GM10248 (cell line): ENCODE results near the gene TRRAP.

Experiments used
- CTCF ChIA-PET: fragments of 300-600 bp; sonication (Branson Sonifier 250); formaldehyde crosslinking; extraction: SDS; loops from one replicate; lab custom pipeline; 2021; ENCODE audit warnings: antibody characterized with exemption; lab: Yijun Ruan, JAX
- POLR2A ChIA-PET: fragments of 350-650 bp; sonication (Branson Sonifier 250); formaldehyde crosslinking; extraction: SDS; loops from one replicate; lab custom pipeline; 2020; ENCODE audit warnings: antibody characterized with exemption; lab: Yijun Ruan, JAX
- DNase-seq: peaks from one replicate; pipeline ENCODE4 v3.0.0; 2012; ENCODE audit errors: extremely low spot score
- TF ChIP-seq, protein P1 (sequence below): IDR thresholded peaks from 2 replicates; pipeline ENCODE4 v1.5.1; 2012; ENCODE audit warnings: mild to moderate bottlenecking, low read depth; ENCODE audit errors: extremely low read depth, missing control alignments, control extremely low read depth

TRRAP gene

DNA sequence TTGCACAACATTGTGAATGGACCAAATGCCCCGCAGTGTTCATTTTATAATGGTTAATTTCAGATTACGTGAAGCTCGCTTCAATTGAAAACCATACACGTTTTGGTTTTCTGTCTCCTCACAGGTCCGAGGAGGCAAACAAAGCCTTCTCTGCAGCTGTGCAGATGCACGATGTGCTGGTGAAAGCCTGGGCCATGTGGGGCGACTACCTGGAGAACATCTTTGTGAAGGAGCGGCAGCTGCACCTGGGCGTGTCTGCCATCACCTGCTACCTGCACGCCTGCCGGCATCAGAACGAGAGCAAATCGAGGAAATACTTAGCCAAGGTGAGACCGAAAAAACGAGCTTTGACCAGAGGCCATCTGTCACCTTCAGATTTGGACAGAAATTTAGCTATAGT is 110.3 kb downstream of the TRRAP start:
- ChIA-PET POLR2A (no interaction called here), CTCF (interaction anchor here (1.0 kb wide), 2 partner anchors 17 to 75 kb away, joined by 3 read pairs; no protein-coding TSS in a partner anchor)
- TF ChIP-seq, protein P1, sequence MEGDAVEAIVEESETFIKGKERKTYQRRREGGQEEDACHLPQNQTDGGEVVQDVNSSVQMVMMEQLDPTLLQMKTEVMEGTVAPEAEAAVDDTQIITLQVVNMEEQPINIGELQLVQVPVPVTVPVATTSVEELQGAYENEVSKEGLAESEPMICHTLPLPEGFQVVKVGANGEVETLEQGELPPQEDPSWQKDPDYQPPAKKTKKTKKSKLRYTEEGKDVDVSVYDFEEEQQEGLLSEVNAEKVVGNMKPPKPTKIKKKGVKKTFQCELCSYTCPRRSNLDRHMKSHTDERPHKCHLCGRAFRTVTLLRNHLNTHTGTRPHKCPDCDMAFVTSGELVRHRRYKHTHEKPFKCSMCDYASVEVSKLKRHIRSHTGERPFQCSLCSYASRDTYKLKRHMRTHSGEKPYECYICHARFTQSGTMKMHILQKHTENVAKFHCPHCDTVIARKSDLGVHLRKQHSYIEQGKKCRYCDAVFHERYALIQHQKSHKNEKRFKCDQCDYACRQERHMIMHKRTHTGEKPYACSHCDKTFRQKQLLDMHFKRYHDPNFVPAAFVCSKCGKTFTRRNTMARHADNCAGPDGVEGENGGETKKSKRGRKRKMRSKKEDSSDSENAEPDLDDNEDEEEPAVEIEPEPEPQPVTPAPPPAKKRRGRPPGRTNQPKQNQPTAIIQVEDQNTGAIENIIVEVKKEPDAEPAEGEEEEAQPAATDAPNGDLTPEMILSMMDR: no peak
- no peak for DNase-seq

DNA sequence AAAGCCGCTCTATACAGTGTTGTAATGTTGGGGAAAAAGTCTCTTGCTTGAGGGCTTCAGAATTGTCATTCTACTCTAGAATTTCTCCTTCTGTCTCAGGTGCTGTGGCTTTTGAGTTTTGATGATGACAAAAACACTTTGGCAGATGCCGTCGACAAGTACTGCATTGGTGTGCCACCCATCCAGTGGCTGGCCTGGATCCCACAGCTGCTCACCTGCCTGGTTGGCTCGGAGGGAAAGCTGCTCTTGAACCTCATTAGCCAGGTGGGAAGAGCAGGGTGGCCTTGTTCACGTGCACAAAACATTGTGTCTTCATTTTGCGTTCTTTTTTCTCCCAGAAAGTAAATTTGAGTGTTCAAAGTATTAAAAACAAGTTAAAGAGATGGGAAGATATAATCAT is 112.0 kb downstream of the TRRAP start:
- DNase-seq: no peak
- POLR2A ChIA-PET: no interaction called here
- TF ChIP-seq, protein P1: no peak
- CTCF ChIA-PET: no interaction called here

DNA sequence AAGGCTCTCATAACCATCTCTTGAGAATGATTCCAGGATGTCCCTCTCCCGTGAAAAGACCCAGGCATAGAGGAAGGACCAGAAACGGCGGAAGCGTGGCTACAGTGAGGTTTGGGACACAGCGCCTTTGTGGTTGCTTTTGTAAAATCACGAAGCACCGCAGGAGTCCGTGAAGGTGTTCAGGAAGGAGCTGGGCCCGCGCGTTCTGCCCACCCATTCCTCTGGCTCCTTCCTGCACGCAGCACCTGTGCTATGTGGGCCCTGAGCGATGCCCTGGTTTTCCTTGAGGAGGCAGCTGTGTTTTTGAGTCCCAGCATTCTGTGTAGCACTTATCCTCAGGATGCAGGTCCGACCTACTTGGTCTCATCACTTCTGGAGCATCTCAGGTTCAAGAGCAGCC is 112.8 kb downstream of the TRRAP start:
- DNase-seq: no peak
- POLR2A ChIA-PET: no interaction called here
- CTCF ChIA-PET: no interaction called here
- TF ChIP-seq, protein P1: no peak

DNA sequence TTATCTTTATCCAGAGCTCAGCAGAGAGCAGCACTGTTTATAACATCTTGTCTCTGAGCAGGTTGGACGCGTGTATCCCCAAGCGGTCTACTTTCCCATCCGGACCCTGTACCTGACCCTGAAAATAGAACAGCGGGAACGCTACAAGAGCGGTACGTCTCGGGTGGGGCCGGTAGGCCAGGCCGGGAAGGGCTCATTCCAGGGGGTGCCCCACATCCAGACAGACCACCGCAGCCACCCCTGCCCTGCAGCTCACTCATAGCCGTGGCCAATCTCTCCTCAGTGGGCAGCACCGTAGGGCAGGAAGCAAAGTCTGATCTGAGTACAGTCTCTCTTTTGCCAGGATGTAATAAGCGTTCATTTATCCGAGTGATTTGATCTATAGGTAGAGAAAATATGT is 113.7 kb downstream of the TRRAP start:
- POLR2A ChIA-PET: no interaction called here
- CTCF ChIA-PET: interaction anchor here (0.9 kb wide), 1 partner anchor 35 kb away, joined by 3 read pairs; no protein-coding TSS in a partner anchor
- DNase-seq: no peak
- TF ChIP-seq, protein P1: no peak

DNA sequence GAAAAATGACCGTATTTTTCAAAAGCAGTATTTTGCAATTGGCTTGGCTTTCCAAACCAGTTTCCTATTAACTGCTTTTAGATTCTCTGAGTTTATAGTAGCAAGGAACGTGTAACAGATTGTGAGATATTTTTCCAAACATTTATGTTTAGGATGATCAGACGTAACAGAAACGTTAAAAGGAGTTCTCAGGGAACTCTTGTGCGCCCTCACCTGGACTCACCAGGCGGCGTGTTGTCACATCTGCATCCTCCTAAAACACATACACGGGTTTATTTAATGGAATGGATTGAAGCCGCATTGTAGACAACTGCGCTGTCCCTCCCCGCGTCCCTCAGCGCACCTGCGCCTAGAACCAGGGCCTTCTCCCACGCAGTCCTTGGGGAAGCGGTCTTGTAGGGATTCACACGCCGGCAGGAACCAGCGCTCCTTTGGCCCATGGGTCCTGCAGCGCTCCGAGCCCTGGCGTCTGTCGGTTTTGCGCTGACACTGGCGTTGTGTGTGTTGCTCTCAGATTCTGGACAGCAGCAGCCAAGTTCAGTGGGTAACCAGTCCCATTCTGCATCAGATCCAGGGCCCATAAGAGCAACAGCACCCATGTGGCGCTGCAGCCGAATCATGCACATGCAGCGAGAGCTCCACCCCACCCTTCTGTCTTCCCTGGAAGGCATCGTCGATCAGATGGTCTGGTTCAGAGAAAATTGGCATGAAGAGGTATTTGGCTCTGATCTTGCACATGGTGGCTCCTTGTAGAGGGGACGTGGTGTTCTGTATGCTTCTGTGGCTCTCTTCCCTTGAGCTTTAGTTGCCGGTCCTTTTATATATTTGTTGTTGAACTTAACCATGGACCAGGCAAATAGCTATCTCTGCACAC is 114.9 kb downstream of the TRRAP start:
- no peak for DNase-seq
- ChIA-PET POLR2A (no interaction called here), CTCF (interaction anchor here (0.9 kb wide), 1 partner anchor 11 kb away, joined by 3 read pairs; no protein-coding TSS in a partner anchor)
- TF ChIP-seq, protein P1: no peak

DNA sequence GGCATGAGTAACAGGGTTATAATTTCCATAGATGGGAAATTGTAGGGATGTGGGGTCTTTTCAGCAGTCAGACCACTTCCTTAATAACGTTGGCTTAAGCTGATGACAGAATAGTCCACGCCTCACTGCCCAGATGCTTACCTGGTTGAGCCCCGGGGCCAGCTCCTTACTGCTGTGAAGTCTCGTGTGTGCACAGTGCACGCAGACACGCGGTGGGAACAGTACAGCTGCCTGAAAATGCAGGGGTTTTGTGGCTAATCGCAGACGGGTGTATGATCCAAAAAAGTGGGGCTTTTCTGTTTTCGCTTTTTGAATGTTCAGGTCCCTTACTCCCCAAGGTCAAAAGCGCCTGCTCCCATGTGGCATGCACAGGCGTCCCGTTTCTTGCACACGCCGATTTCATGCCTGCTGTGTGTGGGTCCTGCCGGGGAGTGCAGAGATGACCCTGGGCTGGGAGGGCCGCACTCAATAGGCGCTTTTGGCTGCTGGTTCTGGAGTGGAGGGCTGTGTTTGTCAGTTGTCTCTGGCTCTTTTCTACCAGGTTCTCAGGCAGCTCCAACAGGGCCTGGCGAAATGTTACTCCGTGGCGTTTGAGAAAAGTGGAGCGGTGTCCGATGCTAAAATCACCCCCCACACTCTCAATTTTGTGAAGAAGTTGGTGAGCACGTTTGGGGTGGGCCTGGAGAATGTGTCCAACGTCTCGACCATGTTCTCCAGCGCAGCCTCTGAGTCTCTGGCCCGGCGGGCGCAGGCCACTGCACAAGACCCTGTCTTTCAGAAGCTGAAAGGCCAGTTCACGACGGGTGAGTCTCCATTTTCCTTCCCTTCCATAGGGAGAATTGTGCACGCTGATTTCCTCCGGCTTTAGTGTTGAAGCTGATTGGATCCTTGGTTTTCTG is 116.0 kb downstream of the TRRAP start:
- POLR2A ChIA-PET: no interaction called here
- CTCF ChIA-PET: interaction anchor here (0.8 to 0.9 kb wide), 2 partner anchors 8 to 10 kb away, joined by 3 read pairs; no protein-coding TSS in a partner anchor
- TF ChIP-seq, protein P1: no peak
- DNase-seq: no peak
